Testis (tissue), 3 donors: ENCODE results near the gene KLK11. TPM values are rescaled to one million over a fixed set of nuclear protein-coding genes. Genes with fewer than 3 reads are reported as not detected.

Experiments used
- DNase-seq: peaks from one replicate; pipeline ENCODE4 v3.0.0-alpha.2; 2019
- H3K27ac ChIP-seq, 2 donors: fragments of 200-600 bp; sonication (generic); one replicate each; pipeline ENCODE4 v1.5.1; 2019
- H3K27me3 ChIP-seq: fragments of 200-600 bp; sonication (generic); one replicate; pipeline ENCODE4 v1.5.1; 2019
- H3K36me3 ChIP-seq: fragments of 200-600 bp; sonication (generic); one replicate; pipeline ENCODE4 v1.5.1; 2017; ENCODE audit warnings: low read depth; ENCODE audit errors: missing control alignments
- H3K4me1 ChIP-seq: fragments of 200-600 bp; sonication (generic); one replicate; pipeline ENCODE4 v1.5.1; 2019
- H3K4me3 ChIP-seq, 2 donors: fragments of 200-600 bp; sonication (generic); one replicate each; pipeline ENCODE4 v1.5.1; 2017 to 2019
- H3K9me3 ChIP-seq: fragments of 200-600 bp; sonication (generic); one replicate; pipeline ENCODE4 v1.5.1; 2017
- POLR2A ChIP-seq: fragments of 450-650 bp; IDR thresholded peaks from one replicate; pipeline ENCODE4 v1.6.1; 2017; ENCODE audit warnings: antibody characterized with exemption, mild to moderate bottlenecking, moderate library complexity
- WGBS, 2 donors: methylation state at CpG; one replicate each; pipeline ENCODE4 v1.1.5; 2018; 5-methylcytosine and 5-hydroxymethylcytosine counted together
- intact Hi-C: fragments of 100-400 bp; cut with DNase I; formaldehyde crosslinking; loops from one replicate; pipeline ENCODE4 v1.15.1; 2023; ENCODE audit warnings: low total_unique reads
- polyA plus RNA-seq: library from polyadenylated mRNA; stranded (reverse); fragments of 350-450 nt; fragmentation: Illumina TruSeq; extraction: RNeasy Lipid Tissue Mini Kit (QIAGEN cat#74804); gene quantifications from one replicate; pipeline ENCODE4 v1.2.3, GENCODE V29; 2014; ENCODE audit warnings: low read depth, low replicate concordance; ENCODE audit not compliant: insufficient read depth
- total RNA-seq, 2 donors: library from RNA; depleted of rRNA; stranded (reverse); fragments of >200 nt; gene quantifications; one replicate each; pipeline ENCODE4 v1.2.3, GENCODE V29; 2016
- TF ChIP-seq, protein P1 (sequence below), 3 experiments: fragments of 450-650 bp in 2 of 3; fragments of 200-600 bp in 1 of 3; sonication (generic) in 1 of 3; IDR thresholded peaks; one replicate each; pipeline ENCODE4 v1.5.1; 2016 to 2019; ENCODE audit warnings: antibody characterized with exemption in 3 of 3, mild to moderate bottlenecking in 2 of 3, moderate library complexity in 1 of 3

Gene KLK11
- total and polyA plus RNA-seq, 3 donors from 2014 or later: 16.8 to 46.3 (median 41.1) TPM

DNA sequence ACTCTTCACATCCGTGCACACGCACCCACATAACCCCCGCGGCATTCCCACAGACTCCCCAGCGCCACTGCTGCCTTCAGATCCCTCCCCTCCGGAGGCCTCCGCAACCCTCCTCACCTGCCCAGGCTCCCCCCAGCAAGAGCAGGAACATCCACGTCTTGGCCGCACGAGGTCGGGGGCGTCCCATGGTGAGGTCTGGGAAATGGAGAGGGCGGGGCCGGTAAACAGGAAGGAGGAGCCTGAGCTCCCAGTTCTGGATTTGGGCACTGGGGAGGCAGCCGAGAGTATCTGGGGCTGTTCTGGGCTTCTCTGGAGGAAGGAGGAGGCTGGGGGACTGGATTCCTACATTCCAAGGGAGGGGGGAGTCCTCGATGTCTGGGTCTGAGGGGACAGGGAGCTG, 25.4 kb downstream of the KLK11 start:
- no peaks in the 10 kb centered on the region for H3K27me3 ChIP-seq
- no peak overlapping the region for H3K4me3 ChIP-seq
- intact Hi-C loops: no loop called here
- no peak for DNase-seq
- no peak overlapping the region for H3K27ac ChIP-seq
- no peaks in the 10 kb centered on the region for H3K36me3 ChIP-seq
- no peaks in the 10 kb centered on the region for H3K4me1 ChIP-seq
- WGBS, 2 donors: 23 to 24% methylated on average over 15 to 16 of the region's 16 CpGs
- no peak for TF ChIP-seq POLR2A
- TF ChIP-seq, protein P1, sequence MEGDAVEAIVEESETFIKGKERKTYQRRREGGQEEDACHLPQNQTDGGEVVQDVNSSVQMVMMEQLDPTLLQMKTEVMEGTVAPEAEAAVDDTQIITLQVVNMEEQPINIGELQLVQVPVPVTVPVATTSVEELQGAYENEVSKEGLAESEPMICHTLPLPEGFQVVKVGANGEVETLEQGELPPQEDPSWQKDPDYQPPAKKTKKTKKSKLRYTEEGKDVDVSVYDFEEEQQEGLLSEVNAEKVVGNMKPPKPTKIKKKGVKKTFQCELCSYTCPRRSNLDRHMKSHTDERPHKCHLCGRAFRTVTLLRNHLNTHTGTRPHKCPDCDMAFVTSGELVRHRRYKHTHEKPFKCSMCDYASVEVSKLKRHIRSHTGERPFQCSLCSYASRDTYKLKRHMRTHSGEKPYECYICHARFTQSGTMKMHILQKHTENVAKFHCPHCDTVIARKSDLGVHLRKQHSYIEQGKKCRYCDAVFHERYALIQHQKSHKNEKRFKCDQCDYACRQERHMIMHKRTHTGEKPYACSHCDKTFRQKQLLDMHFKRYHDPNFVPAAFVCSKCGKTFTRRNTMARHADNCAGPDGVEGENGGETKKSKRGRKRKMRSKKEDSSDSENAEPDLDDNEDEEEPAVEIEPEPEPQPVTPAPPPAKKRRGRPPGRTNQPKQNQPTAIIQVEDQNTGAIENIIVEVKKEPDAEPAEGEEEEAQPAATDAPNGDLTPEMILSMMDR (IDR thresholded peaks at IDR 0.05): no peak
- no peaks in the 10 kb centered on the region for H3K9me3 ChIP-seq

DNA sequence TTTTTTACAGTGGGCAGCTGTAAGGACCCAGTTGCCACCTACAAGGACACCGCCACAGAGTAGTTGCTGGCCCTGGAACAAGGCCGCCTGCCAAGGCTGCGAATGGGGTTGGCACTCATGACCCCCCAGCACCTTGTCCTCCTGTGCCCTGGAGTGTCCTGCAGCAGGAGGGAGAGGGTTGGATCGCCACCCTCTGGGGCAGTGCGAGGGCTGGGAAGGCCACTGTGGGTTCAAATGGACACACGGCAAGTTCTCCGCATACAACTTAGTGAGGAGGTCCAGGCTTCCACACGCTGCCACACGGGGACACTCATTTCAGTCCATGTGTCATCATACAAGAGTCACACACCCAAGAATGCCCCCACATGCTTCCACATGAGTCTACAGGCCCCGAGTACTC, 26.0 kb downstream of the KLK11 start:
- WGBS, 2 donors: 80 to 85% methylated on average over 10 of the region's 10 CpGs
- H3K4me1 ChIP-seq: no peaks in the 10 kb centered on the region
- H3K27ac ChIP-seq: no peak overlapping the region
- no peaks in the 10 kb centered on the region for H3K36me3 ChIP-seq
- no peaks in the 10 kb centered on the region for H3K9me3 ChIP-seq
- no peaks in the 10 kb centered on the region for H3K27me3 ChIP-seq
- H3K4me3 ChIP-seq: no peak overlapping the region
- intact Hi-C loops: no loop called here
- DNase-seq: no peak
- no peak for TF ChIP-seq POLR2A
- TF ChIP-seq, protein P1 (IDR thresholded peaks at IDR 0.05): no peak

DNA sequence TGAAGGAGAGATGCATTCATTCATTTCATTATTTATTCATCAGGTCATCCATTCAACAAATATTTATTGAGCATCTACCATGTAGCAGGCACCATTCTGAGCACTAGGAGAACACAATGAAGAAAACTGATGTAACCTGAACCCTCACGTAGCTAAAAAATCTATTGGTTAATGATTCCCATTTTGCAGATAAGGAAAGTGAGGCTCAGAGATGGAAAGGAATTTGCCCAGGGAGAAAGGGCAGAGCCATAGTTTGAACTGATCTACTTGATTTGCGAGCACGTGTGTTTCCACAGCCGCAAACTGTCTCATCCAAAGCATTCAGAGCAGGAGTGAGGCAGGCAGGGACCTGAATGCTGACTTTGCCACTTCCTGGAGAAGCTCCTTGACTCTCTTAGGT, 27.7 kb downstream of the KLK11 start:
- TF ChIP-seq POLR2A: no peak
- TF ChIP-seq, protein P1 (IDR thresholded peaks at IDR 0.05): no peak
- intact Hi-C loops: no loop called here
- DNase-seq: no peak

DNA sequence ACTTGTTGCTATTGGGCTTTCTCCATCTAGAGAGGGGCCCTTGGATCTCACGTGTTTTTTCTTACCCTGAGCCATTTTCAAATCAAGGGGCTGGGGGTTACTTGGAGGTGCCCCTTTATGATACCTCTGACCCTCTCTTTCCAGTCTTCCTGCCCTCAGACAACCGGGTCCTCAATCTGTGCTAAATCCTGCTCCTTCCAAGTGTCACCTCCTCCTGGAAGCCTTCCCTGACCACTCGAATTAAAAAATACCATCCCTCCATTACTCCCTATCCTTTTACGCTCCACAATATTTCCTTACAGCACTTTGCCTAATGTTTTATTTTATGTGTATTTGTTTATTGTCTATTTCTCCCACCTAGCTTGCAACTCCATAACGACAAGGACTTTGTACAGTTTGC, 28.4 kb downstream of the KLK11 start:
- intact Hi-C loops: no loop called here
- H3K27me3 ChIP-seq: no peaks in the 10 kb centered on the region
- no peak for TF ChIP-seq POLR2A
- TF ChIP-seq, protein P1 (IDR thresholded peaks at IDR 0.05): no peak
- H3K9me3 ChIP-seq: no peaks in the 10 kb centered on the region
- no peaks in the 10 kb centered on the region for H3K4me1 ChIP-seq
- H3K36me3 ChIP-seq: no peaks in the 10 kb centered on the region
- H3K27ac ChIP-seq: no peak overlapping the region
- DNase-seq: no peak
- WGBS, 2 donors: 66 to 74% methylated on average over 5 of the region's 5 CpGs
- H3K4me3 ChIP-seq: no peak overlapping the region

More for the DNA sequence above, 27.7 kb downstream of the KLK11 start:
- no peaks in the 10 kb centered on the region for H3K9me3 ChIP-seq
- no peaks in the 10 kb centered on the region for H3K36me3 ChIP-seq
- 78 to 81% methylated on average over 4 of the region's 4 CpGs for WGBS, 2 donors
- H3K4me1 ChIP-seq: no peaks in the 10 kb centered on the region
- no peak overlapping the region for H3K27ac ChIP-seq
- H3K27me3 ChIP-seq: no peaks in the 10 kb centered on the region
- H3K4me3 ChIP-seq: no peak overlapping the region

DNA sequence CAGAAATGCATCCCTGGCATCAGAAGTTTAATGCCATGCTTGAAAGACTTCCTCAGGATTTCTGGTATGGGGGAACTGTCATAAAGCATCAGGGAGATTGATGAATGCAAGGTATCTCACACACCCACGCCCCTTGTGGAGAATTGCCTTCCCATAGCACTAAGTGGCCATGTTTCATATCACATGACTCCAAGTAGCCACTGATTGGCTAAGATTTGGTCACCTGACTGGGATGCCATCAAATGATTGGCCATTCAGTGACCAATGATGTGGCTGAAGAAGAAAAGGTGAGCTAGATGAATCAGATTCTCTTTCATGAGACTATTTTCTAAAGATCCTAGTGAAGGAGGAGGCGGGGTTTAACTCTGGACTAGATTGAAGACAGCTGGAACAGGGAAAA, 32.3 kb downstream of the KLK11 start:
- Histone ChIP-seq H3K36me3 (no peaks in the 10 kb centered on the region), H3K9me3 (no peaks in the 10 kb centered on the region), H3K4me1 (no peaks in the 10 kb centered on the region), H3K4me3 (no peak overlapping the region), H3K27ac (no peak overlapping the region), H3K27me3 (no peaks in the 10 kb centered on the region)
- peak; percentile 59 for DNase-seq
- intact Hi-C loops: no loop called here
- TF ChIP-seq, protein P1 (IDR thresholded peaks at IDR 0.05): no peak
- TF ChIP-seq POLR2A: no peak
- 65 to 81% methylated on average over 2 of the region's 2 CpGs for WGBS, 2 donors
